ENCODE measurements around the gene PLCH2.

PLCH2 gene

DNA sequence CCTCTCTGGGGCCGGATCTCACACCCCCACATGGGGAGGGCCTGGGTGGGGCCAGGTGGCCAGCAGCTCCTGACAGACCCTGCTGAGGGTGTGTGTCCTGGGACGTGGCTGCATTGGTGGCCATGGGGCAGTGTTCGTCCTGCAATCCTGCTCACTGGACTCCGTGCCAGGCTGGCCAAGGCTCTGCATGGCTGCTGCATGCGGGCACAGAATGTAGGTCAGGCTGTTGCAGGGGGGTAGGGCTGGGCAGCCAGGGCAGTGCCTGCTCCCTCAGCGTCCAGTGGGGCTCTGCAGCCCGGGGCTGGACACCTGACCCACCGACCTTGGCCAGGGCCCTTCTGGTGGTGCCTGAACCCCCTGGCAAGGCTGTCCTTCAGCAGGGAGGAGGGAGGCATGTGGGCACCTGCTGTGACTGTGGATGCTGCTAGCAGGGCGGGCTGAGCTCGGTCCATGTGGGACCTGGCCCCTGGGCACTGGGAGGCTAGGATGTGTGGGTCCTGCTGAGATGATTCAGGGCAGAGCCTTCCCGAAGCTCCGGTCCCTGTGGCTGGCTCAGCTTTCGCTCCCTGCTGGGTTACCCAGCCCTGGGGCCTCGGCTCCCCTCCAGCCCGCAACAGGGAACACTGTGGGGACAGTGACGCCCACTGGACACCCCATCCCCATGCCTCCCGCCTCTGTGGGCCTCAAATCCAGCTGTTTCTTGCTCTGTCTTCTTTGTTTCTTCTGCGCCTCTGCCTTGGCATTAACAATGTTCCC, 14.9 kb upstream of the PLCH2 start:
- no peak for DNase-seq

DNA sequence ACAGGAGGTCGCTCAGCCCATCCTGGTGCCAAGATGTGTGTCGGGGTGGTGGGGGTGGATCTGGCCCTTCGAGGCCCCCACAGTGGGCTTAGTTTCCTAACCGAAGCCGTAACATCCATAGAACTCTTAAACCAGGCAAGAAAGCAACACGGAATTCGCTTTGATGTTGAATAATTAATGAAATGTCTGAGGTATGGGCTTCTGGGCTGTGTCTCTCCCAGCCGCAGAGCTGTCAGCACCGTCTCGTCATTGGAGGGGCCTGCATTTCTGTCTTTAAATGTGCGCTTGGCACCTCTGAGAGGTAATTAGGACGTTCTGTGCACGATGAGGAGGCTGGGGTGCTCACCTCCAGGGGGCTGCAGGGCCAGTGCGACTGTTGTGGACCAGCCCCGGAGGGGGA, 13.3 kb upstream of the PLCH2 start:
- DNase-seq: no peak

DNA sequence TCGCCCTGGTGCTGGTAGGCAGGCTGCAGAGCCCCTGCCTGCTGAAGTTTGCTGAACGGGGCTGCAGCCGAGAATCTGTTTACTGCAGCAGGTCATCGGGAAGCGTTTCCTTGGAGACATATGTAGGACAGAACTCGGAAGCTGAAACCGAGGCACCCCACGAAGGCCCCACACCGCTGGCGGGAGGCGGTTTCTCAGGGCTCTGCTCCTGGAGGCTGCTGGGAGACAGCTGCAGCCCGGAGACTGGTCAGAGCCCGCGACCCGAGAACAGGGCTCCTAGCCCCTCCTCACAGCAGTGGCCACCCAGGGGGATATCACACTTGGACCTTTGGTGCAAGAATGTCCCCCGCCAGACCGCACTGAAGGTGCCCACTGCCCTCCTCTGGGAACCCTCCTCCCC, 12.7 kb upstream of the PLCH2 start:
- peak; percentile 47 for DNase-seq

DNA sequence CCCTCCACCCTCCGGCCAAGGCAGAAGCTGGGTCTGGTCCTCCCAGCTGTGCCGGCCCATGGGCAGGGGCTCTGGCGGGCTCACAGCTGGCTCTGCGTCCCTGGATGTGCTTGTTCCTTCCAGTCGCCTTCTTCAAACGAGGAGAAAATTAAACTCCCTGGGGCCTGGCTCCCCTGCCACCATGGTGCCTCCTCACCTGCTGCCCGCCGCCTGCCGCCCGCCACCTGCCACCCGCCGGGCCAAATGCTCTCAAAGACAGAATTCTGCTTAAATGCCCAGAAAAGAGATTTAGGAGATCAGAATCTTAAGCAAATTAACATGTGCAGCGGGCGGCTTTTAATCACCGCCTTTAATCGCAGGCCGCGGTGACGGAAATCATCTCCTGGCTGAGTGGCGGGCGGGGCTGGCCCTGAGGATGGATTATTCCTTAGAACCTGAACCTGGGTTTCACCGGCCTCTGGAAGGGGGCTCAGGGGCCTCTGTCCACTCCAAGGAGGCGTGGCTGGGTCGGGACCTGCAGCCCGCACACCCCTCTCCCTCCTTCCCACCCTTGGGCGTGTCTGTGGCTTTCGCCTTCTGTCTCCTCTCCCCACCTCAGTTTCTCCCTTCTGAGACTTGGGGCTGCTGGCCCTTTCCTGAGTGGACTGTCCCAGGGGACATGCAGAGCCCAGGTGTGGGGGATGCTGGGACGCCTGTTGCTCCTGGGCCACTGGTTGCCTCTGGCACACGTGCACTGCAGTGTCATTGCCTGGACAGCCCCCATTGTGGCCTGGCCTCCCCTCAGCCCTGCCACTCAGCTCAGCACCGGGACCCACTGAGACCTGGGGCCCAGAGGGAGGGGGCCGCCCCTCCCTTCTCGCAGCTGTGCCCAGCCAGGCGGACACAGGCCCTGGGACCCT, 10.5 kb upstream of the PLCH2 start:
- DNase-seq: no peak

DNA sequence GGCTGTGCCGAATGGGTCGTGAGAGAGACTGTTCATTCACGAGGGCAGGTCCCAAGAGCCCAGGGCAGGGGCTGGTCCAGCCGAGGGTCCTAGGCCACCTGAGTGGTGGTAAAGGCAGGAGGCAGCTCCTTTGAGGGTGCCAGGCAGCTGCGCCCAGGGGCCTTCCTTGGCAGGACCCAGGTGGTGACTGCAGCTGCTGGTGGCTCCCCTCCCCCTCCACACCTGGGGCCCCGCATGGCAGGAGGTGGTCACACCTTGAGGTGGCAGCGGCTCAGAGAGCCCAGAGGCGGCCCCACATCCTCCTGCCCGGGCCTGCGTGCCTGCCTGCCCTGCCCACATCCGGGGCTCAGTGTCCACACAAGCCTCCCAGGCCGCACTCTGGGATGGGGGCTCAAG, 9.8 kb upstream of the PLCH2 start:
- DNase-seq: no peak

DNA sequence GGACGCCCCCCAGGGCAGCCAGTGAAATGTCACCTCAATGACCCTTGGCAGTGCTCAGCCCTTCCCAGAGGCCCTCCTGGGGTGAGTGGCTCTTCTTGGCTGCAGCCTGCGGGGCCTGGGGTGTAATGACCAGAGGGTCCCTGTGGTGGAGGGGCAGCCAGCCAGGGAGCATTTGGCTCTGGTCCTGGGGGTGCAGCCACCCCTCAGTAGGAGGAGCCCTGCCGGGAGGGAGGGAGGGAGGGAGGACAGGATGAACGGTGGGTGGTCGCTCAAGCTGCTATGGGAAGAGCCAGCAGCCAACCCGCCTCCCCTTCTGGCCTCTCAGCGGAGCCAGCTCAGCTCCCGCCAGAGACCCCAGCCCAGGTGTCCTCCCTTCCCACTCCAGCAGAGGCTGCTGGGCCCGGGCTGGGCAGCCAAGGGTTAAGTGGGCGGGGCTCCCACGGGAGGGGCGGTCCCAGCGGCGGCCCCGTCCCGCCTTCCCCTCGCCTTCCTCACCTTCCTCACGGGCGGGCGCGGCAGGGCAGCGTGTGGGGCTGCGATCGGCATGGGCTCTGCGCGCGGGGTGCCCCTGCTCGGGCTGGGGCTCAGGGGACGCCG, 9.0 kb upstream of the PLCH2 start:
- DNase-seq: no peak

DNA sequence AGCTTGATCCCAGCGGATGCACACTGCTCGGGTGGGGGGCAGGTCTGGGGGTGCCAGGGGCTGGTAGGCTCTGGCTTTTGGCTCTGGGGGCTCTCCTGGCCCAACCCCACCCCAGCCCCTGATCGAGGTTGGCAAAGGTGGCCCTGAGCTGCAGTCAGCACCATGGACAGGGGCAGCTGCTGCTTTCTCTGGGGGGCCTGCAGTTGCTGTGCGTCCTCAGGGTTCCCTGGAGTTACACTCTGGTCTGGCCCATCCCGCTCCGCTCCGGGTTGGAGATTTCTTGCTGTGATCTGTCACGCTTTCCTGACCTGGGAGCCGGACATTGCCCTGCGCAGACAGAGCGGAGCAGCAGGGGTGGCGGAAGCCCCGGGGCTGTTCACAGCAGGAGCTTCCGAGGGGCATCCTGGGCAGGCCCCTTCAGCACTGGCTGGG, 8.0 kb upstream of the PLCH2 start:
- DNase-seq: peak; percentile 67

DNA sequence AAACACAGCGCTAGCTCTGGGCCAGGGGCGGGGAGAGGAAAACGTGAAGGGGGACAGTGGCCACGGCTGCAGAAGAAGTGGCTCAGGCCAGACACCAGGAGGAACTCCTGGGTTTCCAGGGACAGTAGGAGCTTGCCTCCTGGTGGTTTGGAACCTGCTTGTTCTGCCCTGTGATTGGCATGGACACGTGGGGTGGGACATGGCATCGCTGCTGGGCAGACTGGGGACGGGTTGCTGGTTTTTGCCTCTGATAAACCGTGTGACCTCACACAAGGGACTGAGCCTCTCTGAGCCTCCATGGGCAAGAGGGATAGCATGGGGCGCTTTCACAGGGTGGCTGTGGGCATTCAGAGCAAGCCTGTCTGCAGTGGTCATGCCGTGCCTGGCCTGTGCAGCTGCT, 7.5 kb upstream of the PLCH2 start:
- DNase-seq: no peak

DNA sequence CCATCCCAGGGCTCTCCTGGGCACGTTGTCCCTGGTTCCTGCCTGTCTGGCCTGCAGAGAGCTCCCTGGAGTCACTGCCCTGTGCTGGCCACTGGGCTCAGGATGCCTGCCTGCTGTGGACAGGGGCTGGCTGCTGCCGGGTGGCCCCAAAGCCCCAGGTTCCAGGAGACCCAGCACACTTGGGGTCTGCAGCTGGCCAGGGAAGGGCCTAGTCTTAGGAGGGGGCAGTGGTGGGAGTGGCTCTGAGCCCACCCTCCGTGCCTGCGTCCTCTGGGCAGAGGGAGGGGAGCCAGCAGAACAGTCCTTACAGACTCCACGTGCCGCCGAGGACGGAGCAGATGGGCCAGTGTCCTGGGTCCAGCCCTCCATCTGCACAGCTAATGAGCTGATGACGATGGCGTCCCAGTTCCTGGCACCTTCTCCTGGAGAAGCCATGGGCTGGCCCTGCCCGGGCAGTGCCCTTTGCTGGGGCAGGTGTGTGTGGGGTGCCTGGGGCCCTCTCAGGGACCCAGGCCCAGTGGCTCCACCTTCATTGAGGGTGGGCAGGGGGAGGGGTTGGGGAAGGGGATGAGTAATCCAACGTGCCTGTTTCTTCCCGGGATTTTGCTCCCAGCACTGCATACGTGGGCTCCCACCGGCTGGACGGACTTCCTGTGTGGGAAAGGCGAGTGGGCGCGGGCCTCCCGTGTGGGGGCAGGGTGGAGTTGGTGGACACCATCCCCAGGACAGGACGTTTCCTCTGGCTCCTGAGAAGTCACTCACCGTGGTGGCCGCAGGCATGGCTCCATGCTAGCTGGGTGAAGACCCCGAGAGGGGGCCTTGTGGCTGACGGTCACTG, 6.8 kb upstream of the PLCH2 start:
- DNase-seq: no peak

DNA sequence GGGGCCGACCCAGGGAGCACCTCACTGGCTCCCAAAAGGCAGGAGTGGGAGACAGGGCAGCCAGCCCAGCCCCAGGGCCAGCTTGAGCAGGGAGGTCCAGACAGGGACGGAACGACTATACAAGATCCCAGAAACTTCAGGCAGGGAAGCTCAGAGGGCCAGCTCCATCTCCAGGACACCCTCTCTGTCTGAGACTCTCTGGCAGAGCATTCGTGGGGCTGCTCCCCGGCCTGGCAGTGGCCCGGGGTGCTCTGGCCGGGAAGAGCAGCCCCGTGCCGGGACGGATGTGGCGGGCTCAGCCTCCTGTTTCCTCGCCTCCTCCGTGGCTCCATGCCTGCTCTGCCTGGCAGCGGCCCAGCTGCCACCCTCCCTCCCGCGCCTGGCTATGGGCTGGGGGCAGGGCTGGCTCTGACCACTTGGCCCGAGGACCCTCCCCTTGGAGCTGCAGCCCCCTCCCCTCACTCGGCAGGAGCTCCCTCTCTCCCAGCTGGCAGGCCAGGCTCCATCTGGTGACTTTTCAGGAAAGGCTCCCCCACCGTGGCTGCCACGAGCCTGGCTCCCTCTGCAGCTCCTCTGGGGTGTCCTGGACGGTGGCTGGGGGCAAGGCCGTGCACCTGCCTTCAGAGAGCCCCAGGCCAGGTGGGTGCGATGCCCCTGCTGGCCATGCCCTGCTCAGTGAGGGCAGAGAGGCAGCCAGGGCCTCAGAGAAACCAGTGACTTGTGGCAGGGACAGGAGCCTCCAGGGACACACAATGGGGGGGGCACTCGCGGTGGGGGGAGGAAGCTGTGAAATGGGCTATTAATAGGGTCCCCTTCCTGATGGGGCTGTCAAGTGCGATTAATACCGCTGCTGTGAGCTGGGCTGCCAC, 5.6 kb upstream of the PLCH2 start:
- DNase-seq: no peak

DNA sequence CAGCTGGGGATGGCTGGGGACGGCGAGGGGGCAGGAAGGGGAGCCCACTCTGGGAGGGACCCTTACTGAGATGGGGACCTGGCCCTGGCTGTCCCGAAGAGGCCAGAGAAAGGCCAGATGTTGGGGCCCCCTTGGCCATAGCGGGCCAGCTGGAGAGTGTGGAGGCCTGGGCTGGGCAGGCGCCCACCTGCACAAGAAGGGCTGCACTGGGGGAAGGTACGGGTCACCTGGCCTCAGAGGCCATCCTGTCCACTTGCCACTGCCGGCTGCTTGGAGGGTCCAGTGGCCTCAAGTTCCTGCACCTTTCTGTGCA, 5.0 kb upstream of the PLCH2 start:
- DNase-seq: no peak

DNA sequence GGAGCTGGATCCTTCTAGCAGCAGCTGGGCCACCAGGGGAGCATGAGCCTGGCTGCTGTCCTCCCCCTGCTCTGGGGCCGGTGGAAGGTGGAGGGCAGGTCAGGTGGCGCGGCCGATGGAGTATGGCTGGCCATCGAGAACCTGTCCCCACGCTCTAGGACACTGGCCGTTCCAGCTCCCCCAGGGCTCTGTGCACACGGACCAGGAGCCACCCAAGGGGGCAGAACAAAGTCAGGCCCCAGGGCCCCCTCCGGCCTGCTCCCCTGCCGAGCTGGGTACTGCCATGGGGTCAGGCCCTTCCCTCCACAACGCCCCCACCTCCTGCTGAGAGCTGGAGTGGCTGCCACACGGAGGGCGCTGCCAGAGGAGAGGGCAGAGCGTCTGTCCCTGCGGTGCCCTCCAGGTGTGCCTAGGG, 4.5 kb upstream of the PLCH2 start:
- DNase-seq: no peak

DNA sequence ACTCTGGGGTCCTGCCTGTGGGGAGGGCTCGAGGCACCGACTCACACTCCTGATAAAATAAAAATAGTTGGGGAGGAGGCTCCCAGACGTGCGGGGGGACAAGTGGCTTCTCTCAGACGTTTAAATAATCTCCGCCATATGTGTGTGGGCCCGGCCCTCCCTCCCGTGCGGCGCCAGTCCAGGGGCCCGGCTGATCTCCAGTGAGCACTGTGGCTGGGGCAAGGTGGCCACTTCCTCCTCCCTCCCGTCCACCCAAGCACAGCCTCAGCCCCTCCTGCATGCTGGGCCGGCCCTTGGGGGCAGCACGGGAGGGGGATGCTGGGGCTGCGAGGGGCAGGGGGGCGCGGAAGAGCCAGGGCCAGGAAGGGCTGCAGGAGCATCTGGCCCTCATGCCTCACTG, 4.0 kb upstream of the PLCH2 start:
- DNase-seq: no peak

DNA sequence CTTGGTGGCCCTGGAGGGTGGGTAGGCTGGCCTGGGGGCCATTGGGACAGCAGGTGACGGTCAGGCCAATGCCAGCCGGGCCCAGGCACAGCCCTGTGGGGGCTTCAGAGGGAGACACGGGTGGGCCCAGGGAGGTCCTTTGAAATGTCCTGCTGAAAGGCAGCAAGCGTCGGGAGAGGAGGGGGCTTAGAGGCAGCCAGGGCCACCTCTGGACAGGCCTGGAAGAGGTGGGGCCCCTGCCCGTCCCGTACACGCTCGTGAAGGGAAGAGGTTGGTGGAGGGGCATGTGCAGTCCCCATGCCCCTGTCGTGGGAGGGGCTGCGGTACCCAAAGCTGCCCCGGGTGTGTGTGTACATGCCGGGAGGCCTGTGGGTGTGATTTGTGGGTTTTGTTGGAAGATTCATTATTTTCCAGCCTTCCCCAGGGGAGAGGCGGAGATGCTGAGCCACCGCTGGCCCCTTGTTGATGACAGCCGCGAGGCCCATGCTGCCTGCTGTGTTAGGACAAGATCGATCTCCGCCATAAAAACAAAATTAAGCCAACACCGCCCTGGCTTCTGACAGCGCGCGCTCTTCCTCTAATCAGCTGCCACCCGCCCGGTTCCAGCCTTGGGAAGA, 3.4 kb upstream of the PLCH2 start:
- DNase-seq: no peak

DNA sequence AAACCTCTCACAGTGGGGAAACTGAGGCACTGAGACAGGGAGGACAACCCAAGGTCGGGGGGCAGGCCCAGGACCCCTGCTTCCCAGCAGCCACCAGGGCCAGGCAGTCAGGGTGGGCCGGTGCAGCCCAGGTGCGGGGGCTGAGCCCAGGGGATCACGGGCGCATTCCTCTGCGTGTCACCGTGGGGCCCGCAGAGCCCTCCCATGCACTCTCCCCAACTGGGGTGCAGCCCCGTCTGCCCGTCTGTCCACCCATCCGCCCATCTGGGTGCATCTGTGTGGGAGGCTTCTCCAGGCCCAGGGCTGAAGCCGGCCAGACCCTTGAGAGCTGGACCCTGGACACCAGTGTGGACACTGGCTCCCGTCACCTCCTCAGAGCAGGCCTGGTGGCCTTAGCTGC, 2.9 kb upstream of the PLCH2 start:
- DNase-seq: no peak

DNA sequence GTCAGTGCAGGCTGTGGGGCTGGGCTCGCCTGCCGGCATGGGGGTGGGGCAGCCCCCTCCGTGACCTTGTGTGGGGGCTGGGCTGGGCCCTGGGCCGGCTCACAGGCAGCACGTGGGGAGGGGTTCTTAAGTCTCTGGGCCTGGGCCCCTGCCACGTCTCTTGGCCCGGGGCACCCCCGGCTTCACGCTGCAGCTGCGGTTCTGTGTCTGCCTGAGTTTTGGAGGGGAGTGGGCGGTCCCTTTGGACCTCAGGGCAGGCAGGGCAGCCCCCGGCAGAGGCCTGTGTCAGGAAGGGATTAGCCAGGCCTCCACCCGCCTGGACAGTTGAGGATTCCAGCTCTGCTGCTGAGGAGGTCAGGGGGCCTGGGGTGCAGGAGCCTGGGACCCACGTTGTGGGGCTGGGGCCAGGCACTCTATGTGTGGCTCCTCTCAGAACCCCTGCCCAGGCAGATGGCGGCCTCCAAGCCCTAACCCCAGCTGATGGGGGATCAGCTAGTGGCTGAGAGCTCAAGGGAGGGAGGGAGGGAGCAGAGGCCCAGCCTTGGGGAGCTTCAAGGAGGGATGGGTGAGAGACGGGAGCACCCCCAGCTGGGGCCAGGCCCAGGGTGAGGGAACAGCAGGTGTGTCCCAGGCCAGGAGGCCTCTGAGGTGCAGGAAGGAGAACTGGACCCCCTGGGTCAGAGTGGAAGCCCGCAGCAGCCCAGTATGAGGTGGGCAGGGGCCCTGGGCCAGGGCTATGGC, 1.8 kb upstream of the PLCH2 start:
- DNase-seq: peak; percentile 44

DNA sequence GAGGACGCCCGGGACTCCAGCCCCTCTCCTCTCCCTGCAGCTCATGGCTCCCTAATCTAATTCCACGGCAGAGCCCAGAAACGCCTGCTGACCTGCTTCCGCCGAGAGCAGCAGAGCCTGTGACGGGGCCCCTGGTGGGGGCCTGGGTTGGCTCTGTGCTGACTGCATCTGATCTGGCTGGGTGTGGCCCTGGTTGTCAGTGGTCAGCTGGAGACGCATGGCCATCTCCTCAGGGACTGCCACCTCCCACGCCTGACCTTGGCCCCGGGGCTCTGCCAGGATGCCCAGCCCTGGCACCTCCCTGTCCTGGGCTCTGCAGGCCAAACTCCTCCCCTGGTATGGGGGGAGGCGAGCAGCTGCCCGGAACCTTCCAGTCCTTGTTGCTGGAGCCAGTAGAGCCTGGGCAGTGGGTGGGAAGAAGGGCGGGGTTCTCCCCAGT, 1.1 kb upstream of the PLCH2 start:
- peak; percentile 72 for DNase-seq

DNA sequence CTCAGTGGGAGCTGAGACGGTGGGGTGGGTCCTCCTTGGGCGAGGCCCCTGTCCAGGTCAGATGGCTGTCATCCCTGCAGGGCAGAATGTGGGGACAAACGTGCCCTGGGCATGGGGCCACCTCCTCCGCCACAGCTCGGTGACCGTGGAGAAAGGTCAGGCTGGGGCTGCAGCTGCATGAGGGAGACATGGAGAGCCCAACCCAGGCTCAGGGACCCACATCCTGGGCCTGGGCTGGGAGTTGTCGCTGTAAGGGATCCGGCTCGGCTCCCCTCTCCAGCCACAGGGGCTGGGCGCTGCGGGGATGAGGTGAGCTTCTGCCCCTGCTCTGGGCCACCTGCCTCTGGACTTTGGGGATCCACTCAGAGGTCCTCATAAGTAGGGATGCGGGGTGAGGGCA, 518 bp upstream of the PLCH2 start:
- no peak for DNase-seq

DNA sequence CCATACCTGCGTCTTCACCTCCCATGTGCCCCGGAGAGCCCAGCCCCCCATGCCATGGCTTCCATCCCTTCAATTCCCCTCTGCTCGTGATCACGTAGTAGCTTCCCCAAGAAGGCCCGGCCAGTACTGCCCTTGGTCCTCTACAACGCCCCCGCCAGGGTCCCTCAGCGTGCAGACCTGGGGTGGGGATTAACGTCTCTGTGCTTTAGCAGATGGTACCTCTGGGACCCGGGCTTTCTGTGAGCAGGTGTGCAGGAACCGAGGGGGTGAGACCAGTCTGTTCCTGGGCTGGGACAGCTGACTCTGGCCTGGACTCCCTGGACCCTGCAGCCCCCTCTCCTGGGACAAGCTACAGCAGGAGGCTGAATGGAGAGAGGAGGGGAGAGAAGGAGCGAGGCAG, 1.2 kb downstream of the PLCH2 start:
- no peak for DNase-seq

DNA sequence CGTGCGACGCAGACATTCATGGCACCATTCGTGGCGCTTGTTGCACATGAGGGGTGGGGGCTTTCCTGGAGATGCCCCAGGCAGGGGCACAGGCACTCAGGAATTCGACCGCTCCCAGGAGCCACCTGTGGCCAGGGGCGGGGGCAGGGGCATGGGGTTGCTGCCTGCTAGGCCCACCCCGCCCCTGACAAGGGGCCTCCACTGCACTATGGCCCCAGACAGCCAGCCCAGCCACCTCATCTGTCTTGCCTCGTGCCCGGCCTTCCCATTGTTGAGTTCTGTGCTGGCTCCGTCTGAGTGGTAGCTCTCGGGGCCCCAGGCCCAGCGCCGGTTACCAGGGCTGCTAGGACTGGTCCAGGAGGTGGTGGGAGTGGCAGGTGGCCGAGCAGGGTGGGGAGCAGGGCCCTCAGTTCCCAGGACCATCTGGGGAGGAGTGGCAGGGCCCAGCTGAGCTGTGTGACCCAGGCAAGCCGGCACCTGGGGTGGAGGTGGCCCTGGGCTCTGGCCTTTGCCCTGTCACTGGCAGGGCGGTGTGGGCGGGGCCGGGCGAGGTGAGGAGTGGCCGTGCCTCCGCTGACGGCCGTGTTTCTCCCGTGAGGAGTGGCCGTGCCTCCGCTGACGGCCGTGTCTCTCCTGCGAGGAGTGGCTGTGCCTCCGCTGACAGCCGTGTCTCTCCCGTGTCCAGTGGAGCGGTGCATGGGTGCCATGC, 1.9 kb downstream of the PLCH2 start:
- DNase-seq: no peak

Measured in femur (tissue), 1 donor.